NCI-H345 treated with DMSO at 0.1 percent for 48 hours (cell line): ENCODE data around the gene TPST2.
"Not testable (repeated sequence)": the region's sequence is repeated elsewhere in the genome, so short reads cannot be mapped to it uniquely, and the experiment has no call there.

ENCODE experiments used
- DNase-seq: peaks from one replicate; lab custom pipeline; 2025; ENCODE audit not compliant: unreplicated experiment; lab: John Stamatoyannopoulos, UW

The TPST2 gene

GRCh38 chr22:26589845-26590736, at the start of gene TPST2:
Gene TPST2 (minus strand): TSS chr22:26590132. CDS start chr22:26541630, 48,502 bp downstream.
- peak; percentile 8 for DNase-seq

GRCh38 chr22:26636296-26636695, 46.4 kb upstream of the TPST2 start:
- DNase-seq: no peak

- no peak for DNase-seq
Observed at GRCh38 chr22:26635117-26635516, 45.2 kb upstream of the TPST2 start.

GRCh38 chr22:26634189-26634588, 44.3 kb upstream of the TPST2 start:
- DNase-seq: no peak

- DNase-seq: no peak
Observed at GRCh38 chr22:26632422-26633155, 42.7 kb upstream of the TPST2 start.

GRCh38 chr22:26631282-26631681, 41.4 kb upstream of the TPST2 start:
- DNase-seq: no peak

- DNase-seq: no peak
Observed at GRCh38 chr22:26629988-26630761, 40.2 kb upstream of the TPST2 start.

GRCh38 chr22:26624803-26625202, 34.9 kb upstream of the TPST2 start:
- no peak for DNase-seq

GRCh38 chr22:26623984-26624383, 34.1 kb upstream of the TPST2 start:
- no peak for DNase-seq

- no peak for DNase-seq
Observed at GRCh38 chr22:26621663-26622062, 31.7 kb upstream of the TPST2 start, which contains the start of gene CRYBA4. Gene CRYBA4 (plus strand): TSS chr22:26621963. CDS start chr22:26622597, 634 bp downstream.

GRCh38 chr22:26620197-26620596, 30.3 kb upstream of the TPST2 start:
- DNase-seq: no peak

- no peak for DNase-seq
Observed at GRCh38 chr22:26619510-26619909, 29.6 kb upstream of the TPST2 start.

GRCh38 chr22:26618455-26618854, 28.5 kb upstream of the TPST2 start:
- no peak for DNase-seq

GRCh38 chr22:26617271-26618199, 27.6 kb upstream of the TPST2 start, which contains the start of gene CRYBB1:
Gene CRYBB1 (minus strand): TSS chr22:26618027. CDS start chr22:26616319, 1,708 bp downstream.
- DNase-seq: no peak

- DNase-seq: no peak
Observed at GRCh38 chr22:26616650-26617049, 26.7 kb upstream of the TPST2 start.

- no peak for DNase-seq
Observed at GRCh38 chr22:26615830-26616435, 26.0 kb upstream of the TPST2 start.

- DNase-seq: no peak
Observed at GRCh38 chr22:26615149-26615548, 25.2 kb upstream of the TPST2 start.

- no peak for DNase-seq
Observed at GRCh38 chr22:26614322-26614721, 24.4 kb upstream of the TPST2 start.

GRCh38 chr22:26613753-26614152, 23.8 kb upstream of the TPST2 start:
- not testable (repeated sequence) for DNase-seq

- DNase-seq: no peak
Observed at GRCh38 chr22:26612652-26613051, 22.7 kb upstream of the TPST2 start.
